Measurements from ENCODE around the gene SNX11. TPM values are rescaled to one million over a fixed set of nuclear protein-coding genes. Genes with fewer than 3 reads are reported as not detected.

SNX11 gene
- total RNA-seq, 1 donor = 20.6 TPM

DNA sequence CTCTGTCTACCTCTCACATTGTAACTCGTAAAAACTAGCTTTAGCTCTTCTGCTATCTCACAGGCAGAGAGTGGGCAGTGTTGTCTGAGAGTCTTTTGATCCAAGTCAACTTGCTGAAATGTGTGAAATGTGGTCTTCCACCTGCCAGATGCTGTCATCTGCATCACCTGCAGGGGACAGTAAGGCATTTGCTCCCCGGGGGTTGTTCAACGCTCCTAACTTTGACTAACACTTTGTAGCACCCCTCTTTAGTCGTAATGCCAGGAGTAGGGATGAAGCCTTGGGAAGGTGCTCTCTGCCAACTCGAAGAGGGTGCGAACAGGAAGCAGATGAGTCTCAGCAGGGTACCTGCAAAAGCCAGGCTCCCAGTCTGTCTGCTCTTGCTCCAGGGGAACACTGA is 36.1 kb downstream of the SNX11 start:
- H3K27ac ChIP-seq (ENCODE audit: low read depth, low read length) = no peak overlapping the region
- no peaks in the 10 kb centered on the region for H3K4me1 ChIP-seq (ENCODE audit: insufficient read depth, low read length)
- DNase-seq (ENCODE audit: insufficient read length, low spot score, missing footprints) = no peak
- peaks cover 68% of the 10 kb centered on the region for H3K27me3 ChIP-seq (ENCODE audit: insufficient read depth, low read length)
- H3K79me2 ChIP-seq (ENCODE audit: insufficient read depth, low read length) = no peaks in the 10 kb centered on the region
- H3K9me3 ChIP-seq (ENCODE audit: low read depth, low read length) = no peaks in the 10 kb centered on the region
- H2AFZ ChIP-seq (ENCODE audit: low read length) = no peak overlapping the region
- no peak overlapping the region for H3K4me2 ChIP-seq (ENCODE audit: insufficient read depth, low read length)
- H3K36me3 ChIP-seq (ENCODE audit: insufficient read depth, low read length) = no peaks in the 10 kb centered on the region
- TF ChIP-seq, protein P1, sequence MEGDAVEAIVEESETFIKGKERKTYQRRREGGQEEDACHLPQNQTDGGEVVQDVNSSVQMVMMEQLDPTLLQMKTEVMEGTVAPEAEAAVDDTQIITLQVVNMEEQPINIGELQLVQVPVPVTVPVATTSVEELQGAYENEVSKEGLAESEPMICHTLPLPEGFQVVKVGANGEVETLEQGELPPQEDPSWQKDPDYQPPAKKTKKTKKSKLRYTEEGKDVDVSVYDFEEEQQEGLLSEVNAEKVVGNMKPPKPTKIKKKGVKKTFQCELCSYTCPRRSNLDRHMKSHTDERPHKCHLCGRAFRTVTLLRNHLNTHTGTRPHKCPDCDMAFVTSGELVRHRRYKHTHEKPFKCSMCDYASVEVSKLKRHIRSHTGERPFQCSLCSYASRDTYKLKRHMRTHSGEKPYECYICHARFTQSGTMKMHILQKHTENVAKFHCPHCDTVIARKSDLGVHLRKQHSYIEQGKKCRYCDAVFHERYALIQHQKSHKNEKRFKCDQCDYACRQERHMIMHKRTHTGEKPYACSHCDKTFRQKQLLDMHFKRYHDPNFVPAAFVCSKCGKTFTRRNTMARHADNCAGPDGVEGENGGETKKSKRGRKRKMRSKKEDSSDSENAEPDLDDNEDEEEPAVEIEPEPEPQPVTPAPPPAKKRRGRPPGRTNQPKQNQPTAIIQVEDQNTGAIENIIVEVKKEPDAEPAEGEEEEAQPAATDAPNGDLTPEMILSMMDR (IDR thresholded peaks at IDR 0.05; ENCODE audit: extremely low read depth, low read depth, low read length) = no peak
- H4K20me1 ChIP-seq (ENCODE audit: insufficient read depth, low read length) = no peaks in the 10 kb centered on the region
- H3K4me3 ChIP-seq (ENCODE audit: insufficient read depth, low read length) = no peak overlapping the region

DNA sequence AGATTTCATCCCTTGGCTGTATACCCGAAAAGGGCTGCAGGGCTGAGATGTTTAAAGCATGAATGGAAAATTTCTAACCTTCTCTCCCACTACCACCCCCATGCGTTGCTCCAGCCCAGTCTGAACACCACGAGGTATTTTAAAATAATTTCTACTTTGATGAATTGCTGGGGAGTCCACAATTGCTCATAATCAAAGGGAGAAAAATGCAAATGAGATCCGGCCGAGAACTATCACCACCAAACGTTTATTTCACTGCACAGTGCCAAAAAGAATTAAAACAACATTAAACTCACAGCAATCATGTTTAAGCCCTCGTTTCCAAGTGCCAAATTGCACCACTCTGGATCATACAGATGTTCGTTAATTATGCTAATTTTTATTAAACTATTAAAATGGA is 36.7 kb downstream of the SNX11 start:
- Histone ChIP-seq H3K79me2 (ENCODE audit: insufficient read depth, low read length) (no peaks in the 10 kb centered on the region), H2AFZ (ENCODE audit: low read length) (no peak overlapping the region), H3K27me3 (ENCODE audit: insufficient read depth, low read length) (peaks cover 74% of the 10 kb centered on the region), H3K27ac (ENCODE audit: low read depth, low read length) (no peak overlapping the region), H3K36me3 (ENCODE audit: insufficient read depth, low read length) (no peaks in the 10 kb centered on the region), H3K9me3 (ENCODE audit: low read depth, low read length) (no peaks in the 10 kb centered on the region), H3K4me1 (ENCODE audit: insufficient read depth, low read length) (no peaks in the 10 kb centered on the region), H4K20me1 (ENCODE audit: insufficient read depth, low read length) (no peaks in the 10 kb centered on the region), H3K4me2 (ENCODE audit: insufficient read depth, low read length) (no peak overlapping the region), H3K4me3 (ENCODE audit: insufficient read depth, low read length) (no peak overlapping the region)
- no peak for DNase-seq (ENCODE audit: insufficient read length, low spot score, missing footprints)
- TF ChIP-seq, protein P1 (IDR thresholded peaks at IDR 0.05; ENCODE audit: extremely low read depth, low read depth, low read length) = no peak

DNA sequence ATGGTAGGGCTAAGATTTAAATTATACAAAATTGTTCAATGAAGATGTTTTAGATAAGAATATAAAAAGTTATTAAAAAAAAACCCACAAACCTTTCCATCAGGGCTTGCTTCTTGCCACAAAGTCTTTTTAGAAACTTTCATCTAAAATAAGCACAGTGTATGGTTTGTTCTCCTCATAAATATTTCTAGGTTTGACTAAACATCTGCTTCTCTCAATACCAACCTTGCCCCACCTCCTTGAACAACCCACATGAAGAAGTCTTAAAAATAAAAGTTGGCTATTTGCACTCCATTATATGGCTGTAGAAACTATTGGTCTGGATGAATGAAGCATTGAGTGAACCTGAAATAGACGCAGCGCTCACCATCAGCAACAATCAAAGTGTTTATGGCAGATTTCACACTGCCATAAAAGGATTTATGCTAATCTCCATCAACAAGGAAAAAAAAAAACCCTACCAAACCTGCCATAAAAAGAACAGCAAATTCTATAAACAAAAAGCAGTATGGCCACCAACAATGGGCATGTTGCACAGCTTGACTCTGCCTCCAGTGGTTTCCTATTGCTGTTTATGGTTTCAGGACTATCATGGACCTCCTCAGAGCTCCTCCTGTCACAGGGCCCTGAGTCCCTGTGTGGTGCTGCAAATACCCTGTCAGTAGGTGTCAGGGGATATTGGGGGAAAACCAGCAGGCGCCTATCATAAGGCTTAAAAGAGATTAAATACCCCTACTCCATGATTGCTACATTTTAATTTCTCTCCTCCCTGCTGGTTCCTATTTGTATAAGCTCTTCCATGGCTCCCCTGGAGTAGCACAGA is 37.6 kb downstream of the SNX11 start:
- Histone ChIP-seq H3K27ac (ENCODE audit: low read depth, low read length) (no peak overlapping the region), H2AFZ (ENCODE audit: low read length) (no peak overlapping the region), H3K4me1 (ENCODE audit: insufficient read depth, low read length) (no peaks in the 10 kb centered on the region), H3K4me3 (ENCODE audit: insufficient read depth, low read length) (no peak overlapping the region), H3K79me2 (ENCODE audit: insufficient read depth, low read length) (no peaks in the 10 kb centered on the region), H4K20me1 (ENCODE audit: insufficient read depth, low read length) (no peaks in the 10 kb centered on the region), H3K9me3 (ENCODE audit: low read depth, low read length) (no peaks in the 10 kb centered on the region), H3K27me3 (ENCODE audit: insufficient read depth, low read length) (peaks cover 82% of the 10 kb centered on the region), H3K36me3 (ENCODE audit: insufficient read depth, low read length) (no peaks in the 10 kb centered on the region), H3K4me2 (ENCODE audit: insufficient read depth, low read length) (no peak overlapping the region)
- TF ChIP-seq, protein P1 (IDR thresholded peaks at IDR 0.05; ENCODE audit: extremely low read depth, low read depth, low read length) = no peak
- DNase-seq (ENCODE audit: insufficient read length, low spot score, missing footprints) = no peak

DNA sequence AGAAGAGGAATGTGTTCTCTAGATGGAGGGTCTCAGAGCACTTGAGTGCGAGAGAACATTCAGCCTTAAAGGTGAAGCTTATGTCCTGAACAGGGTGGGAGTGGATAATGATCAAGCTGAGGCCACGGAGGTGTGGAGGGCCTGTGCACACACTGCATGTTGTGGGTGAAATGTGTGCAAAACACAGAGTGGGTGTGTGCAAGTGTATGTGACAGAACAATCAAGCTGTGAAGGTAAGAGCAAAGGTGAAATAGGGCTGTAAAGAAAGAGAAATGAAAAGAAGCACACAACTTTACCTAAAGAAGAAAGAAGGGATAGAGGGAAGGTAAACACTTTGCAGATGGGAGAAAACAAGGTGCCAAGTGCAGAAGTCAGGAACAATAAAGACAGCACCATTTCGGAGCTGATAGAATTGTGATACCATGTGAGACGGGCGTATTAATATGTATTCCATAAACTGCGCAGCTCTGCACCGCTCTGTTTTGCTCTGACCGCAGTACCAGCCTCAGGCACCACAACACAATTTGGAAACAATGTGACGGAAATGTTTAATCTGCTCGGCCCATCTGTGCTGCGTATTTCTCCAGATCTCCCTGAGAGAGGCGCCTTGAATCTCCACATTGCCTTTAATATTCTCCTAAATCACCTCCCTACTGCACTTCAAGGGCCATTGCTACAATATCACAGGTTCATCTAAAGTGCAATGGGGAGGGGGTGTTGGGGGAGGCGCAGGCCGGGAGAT is 40.6 kb downstream of the SNX11 start:
- H4K20me1 ChIP-seq (ENCODE audit: insufficient read depth, low read length) = no peaks in the 10 kb centered on the region
- H3K79me2 ChIP-seq (ENCODE audit: insufficient read depth, low read length) = no peaks in the 10 kb centered on the region
- H3K4me2 ChIP-seq (ENCODE audit: insufficient read depth, low read length) = no peak overlapping the region
- H3K36me3 ChIP-seq (ENCODE audit: insufficient read depth, low read length) = no peaks in the 10 kb centered on the region
- H3K4me1 ChIP-seq (ENCODE audit: insufficient read depth, low read length) = no peaks in the 10 kb centered on the region
- no peak overlapping the region for H3K27ac ChIP-seq (ENCODE audit: low read depth, low read length)
- DNase-seq (ENCODE audit: insufficient read length, low spot score, missing footprints) = no peak
- TF ChIP-seq, protein P1 (IDR thresholded peaks at IDR 0.05; ENCODE audit: extremely low read depth, low read depth, low read length) = no peak
- H2AFZ ChIP-seq (ENCODE audit: low read length) = no peak overlapping the region
- H3K4me3 ChIP-seq (ENCODE audit: insufficient read depth, low read length) = no peak overlapping the region
- H3K9me3 ChIP-seq (ENCODE audit: low read depth, low read length) = no peaks in the 10 kb centered on the region
- peaks cover 88% of the 10 kb centered on the region for H3K27me3 ChIP-seq (ENCODE audit: insufficient read depth, low read length)

Measured in osteoblast (primary cell).